ENCODE data around the gene NEK7. TPM values are rescaled to one million over a fixed set of nuclear protein-coding genes. Genes with fewer than 3 reads are reported as not detected.
A peak's percentile ranks its signal among the peaks of the same experiment; 100 is the strongest.

NEK7 gene
- total and polyA plus RNA-seq, 2 of the 4 experiments (the other 2 are of a cell fraction), result 89.0 to 467 TPM

DNA sequence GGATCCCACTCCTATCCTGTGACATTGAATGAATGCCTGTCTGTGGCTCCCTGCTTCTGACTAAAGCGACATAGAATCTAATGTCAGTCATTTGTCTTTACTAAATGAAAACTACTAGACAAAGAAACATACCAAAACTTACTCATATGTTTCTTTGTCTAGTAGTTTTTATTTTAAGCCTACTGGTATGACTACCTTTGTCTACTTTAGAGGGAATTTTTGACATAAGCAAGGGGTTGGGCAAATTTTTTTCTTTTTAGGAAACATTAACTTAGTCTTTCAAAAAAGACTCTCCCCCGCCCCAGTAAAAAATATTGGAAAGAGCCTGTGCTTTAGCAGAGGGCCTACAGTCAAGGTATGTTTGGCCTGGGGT lies 4.9 kb downstream of the NEK7 start:
- Histone ChIP-seq H3K4me1 (ENCODE audit: control insufficient read depth, insufficient read depth, low read length) (peaks cover 6% of the 10 kb centered on the region), H3K79me1 (ENCODE audit: low read depth in 1 of 2, low read length in 2 of 2) (peaks cover 0 to 53% of the 10 kb centered on the region in 2 experiments; a peak in 2 of 4 replicates), H3K14ac (replicated peaks; ENCODE audit: low read depth, low read length) (0 out of 2 replicates have a peak overlapping the region, but pooled peaks have one; percentile 44), H3K56ac (ENCODE audit: extremely low read depth, insufficient read depth, low read length) (no peak overlapping the region), H3K18ac (ENCODE audit: low read depth, low read length) (no peak overlapping the region), H3K27me3 (ENCODE audit: control insufficient read depth, insufficient read depth, low read length) (no peaks in the 10 kb centered on the region), H2AK5ac (ENCODE audit: low read depth, low read length) (no peak overlapping the region), H4K8ac (ENCODE audit: low read depth in 2 of 2, low read length in 2 of 2) (0 out of 4 replicates have a peak overlapping the region, but pooled peaks of 1 of the 2 experiments have one; percentile 9), H2BK15ac (ENCODE audit: low read depth, low read length) (no peak overlapping the region), H3K4me2 (ENCODE audit: low read depth, low read length) (no peak overlapping the region), H3K27ac (ENCODE audit: insufficient read depth, low read length) (no peak overlapping the region), H2BK20ac (ENCODE audit: low read depth, low read length) (no peak overlapping the region), H2AK9ac (replicated peaks; ENCODE audit: low read depth, low read length, poor library complexity) (no peak overlapping the region), H2BK120ac (ENCODE audit: low read depth, low read length) (no peak overlapping the region), H2AFZ (replicated peaks; ENCODE audit: low read length, poor library complexity) (no peak overlapping the region), H4K91ac (ENCODE audit: insufficient read depth, low read depth, low read length) (no peak overlapping the region), H3K23ac (ENCODE audit: low read depth, low read length) (peak overlapping the region; percentile 62; the same call in 1 of the 2 replicates), H3K4ac (ENCODE audit: low read depth, low read length) (peak overlapping the region; percentile 4; the same call in 1 of the 2 replicates), H3K9me3 (ENCODE audit: control insufficient read depth, insufficient read depth, low read length) (no peaks in the 10 kb centered on the region), H3K4me3 (ENCODE audit: insufficient read depth, low read depth, low read length) (no peak overlapping the region), H4K5ac (ENCODE audit: low read depth, low read length) (no peak overlapping the region), H3K36me3 (ENCODE audit: control insufficient read depth, insufficient read depth, low read length) (peaks cover 2% of the 10 kb centered on the region; the same call in 1 of the 2 replicates), H3K9me1 (ENCODE audit: insufficient read depth, low read length) (peaks cover 10% of the 10 kb centered on the region), H2BK5ac (ENCODE audit: low read depth, low read length, poor library complexity, severe bottlenecking) (no peak overlapping the region), H4K20me1 (ENCODE audit: insufficient read depth, low read length) (peaks cover 31% of the 10 kb centered on the region; the same call in 1 of the 2 replicates), H3K9ac (ENCODE audit: low read depth, low read length) (no peak overlapping the region)
- no peak for TF ChIP-seq NFE2L2 (IDR thresholded peaks at IDR 0.05; ENCODE audit: low read depth, low read length)
- TF ChIP-seq, protein P1, sequence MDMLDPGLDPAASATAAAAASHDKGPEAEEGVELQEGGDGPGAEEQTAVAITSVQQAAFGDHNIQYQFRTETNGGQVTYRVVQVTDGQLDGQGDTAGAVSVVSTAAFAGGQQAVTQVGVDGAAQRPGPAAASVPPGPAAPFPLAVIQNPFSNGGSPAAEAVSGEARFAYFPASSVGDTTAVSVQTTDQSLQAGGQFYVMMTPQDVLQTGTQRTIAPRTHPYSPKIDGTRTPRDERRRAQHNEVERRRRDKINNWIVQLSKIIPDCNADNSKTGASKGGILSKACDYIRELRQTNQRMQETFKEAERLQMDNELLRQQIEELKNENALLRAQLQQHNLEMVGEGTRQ (IDR thresholded peaks at IDR 0.05; ENCODE audit: low read depth, low read length), result no peak
- TF ChIP-seq, protein P2, sequence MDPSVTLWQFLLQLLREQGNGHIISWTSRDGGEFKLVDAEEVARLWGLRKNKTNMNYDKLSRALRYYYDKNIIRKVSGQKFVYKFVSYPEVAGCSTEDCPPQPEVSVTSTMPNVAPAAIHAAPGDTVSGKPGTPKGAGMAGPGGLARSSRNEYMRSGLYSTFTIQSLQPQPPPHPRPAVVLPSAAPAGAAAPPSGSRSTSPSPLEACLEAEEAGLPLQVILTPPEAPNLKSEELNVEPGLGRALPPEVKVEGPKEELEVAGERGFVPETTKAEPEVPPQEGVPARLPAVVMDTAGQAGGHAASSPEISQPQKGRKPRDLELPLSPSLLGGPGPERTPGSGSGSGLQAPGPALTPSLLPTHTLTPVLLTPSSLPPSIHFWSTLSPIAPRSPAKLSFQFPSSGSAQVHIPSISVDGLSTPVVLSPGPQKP (IDR thresholded peaks at IDR 0.05; ENCODE audit: borderline replicate concordance, low read depth, low read length), result no peak
- CTCF ChIA-PET, result no interaction called here
- ATAC-seq (ENCODE audit: low read depth) (no peak), DNase-seq (no peak)
- POLR2A ChIA-PET (ENCODE audit: unreplicated experiment), result no interaction called here
- WGBS, 2 experiments (ENCODE audit: extremely low coverage in 2 of 2, insufficient read length in 1 of 2), result no CpG with 5 or more reads among the region's 2 CpGs
- intact Hi-C loops (cut with micrococcal nuclease), result no loop called here
- in situ Hi-C loops (cut with MboI; ENCODE audit: low sequenced_read_pairs), result no loop called here
- dilution Hi-C loops (cut with HindIII; ENCODE audit: low sequenced_read_pairs, unreplicated experiment), result no loop called here
- BruUV-seq (replicated peaks), result no TSS peak
